PFSK-1 (cell line): ENCODE results near the gene AIF1.

Experiments used
- POLR2AphosphoS5 ChIP-seq: IDR thresholded peaks from 2 replicates; pipeline ENCODE4 v1.6.1; 2012; ENCODE audit warnings: low read depth, mild to moderate bottlenecking, control low read depth, low read length, moderate library complexity
- SIN3A ChIP-seq: IDR thresholded peaks from 2 replicates; pipeline ENCODE4 v1.6.1; 2012; ENCODE audit warnings: mild to moderate bottlenecking, low read length, moderate library complexity, borderline replicate concordance; ENCODE audit not compliant: insufficient read depth
- TAF1 ChIP-seq: IDR thresholded peaks from 2 replicates; pipeline ENCODE4 v1.6.1; 2012; ENCODE audit warnings: low read length, control low read depth, borderline replicate concordance; ENCODE audit not compliant: insufficient read depth
- TF ChIP-seq, protein P1 (sequence below), 2 experiments: IDR thresholded peaks; 2 replicates each; pipeline versions ENCODE4 v1.6.1 to v1.8.0; 2011 to 2012; ENCODE audit warnings: low read depth in 2 of 2, low read length in 2 of 2, control low read depth in 1 of 2, inconsistent platforms in 1 of 2, mild to moderate bottlenecking in 1 of 2, moderate library complexity in 1 of 2; ENCODE audit not compliant: insufficient read depth in 1 of 2

DNA sequence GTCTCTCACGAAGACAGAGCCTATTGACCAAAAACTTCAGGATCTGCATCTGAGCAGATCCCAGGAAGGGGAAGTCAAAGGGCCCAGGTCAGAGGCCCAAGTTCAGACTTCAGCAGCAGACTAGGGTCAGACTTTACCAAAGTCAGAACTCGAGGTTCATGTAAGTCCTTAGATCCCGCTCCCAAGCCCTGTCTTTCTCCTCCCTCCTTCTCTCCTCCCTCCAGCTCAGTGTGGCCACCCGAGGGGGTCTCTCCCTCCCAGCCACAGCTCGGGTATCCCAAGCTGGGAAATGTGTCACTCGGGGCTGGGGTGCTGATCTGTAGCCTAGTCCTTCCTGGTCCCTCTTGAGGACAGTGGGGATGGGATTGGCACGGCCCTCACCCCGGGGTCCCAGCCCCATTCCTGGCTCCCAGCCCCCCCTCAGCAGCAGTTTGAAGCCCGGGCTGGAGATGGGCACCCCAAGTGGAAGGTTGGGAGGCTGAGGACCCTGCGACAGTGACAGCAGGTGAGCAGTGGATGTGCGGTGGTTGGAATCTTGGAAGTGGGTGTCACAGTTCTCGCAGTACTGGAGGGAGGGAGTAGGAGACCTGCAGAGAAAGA is 47.2 kb downstream of the AIF1 start:
- TF ChIP-seq POLR2AphosphoS5 (no peak), TAF1 (no peak), SIN3A (no peak)
- TF ChIP-seq, protein P1, sequence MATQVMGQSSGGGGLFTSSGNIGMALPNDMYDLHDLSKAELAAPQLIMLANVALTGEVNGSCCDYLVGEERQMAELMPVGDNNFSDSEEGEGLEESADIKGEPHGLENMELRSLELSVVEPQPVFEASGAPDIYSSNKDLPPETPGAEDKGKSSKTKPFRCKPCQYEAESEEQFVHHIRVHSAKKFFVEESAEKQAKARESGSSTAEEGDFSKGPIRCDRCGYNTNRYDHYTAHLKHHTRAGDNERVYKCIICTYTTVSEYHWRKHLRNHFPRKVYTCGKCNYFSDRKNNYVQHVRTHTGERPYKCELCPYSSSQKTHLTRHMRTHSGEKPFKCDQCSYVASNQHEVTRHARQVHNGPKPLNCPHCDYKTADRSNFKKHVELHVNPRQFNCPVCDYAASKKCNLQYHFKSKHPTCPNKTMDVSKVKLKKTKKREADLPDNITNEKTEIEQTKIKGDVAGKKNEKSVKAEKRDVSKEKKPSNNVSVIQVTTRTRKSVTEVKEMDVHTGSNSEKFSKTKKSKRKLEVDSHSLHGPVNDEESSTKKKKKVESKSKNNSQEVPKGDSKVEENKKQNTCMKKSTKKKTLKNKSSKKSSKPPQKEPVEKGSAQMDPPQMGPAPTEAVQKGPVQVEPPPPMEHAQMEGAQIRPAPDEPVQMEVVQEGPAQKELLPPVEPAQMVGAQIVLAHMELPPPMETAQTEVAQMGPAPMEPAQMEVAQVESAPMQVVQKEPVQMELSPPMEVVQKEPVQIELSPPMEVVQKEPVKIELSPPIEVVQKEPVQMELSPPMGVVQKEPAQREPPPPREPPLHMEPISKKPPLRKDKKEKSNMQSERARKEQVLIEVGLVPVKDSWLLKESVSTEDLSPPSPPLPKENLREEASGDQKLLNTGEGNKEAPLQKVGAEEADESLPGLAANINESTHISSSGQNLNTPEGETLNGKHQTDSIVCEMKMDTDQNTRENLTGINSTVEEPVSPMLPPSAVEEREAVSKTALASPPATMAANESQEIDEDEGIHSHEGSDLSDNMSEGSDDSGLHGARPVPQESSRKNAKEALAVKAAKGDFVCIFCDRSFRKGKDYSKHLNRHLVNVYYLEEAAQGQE (IDR thresholded peaks at IDR 0.05; ENCODE audit: insufficient read depth in 1 of 2, low read depth in 2 of 2, low read length in 2 of 2) = no peak
